Stimulated activated naive B cell treated with anti-CD40 and anti-IgM and Interleukin-4, amounts not matched to agents 10 μg/mL and 1 μg/mL and 100 μg/mL, for 72 hours (primary cell): Measurements from ENCODE around the gene D2HGDH.
"Not testable (repeated sequence)": the region's sequence is repeated elsewhere in the genome, so short reads cannot be mapped to it uniquely, and the experiment has no call there.

Experiments used
- ATAC-seq, 2 donors: fragments of 150-1000 bp; cut with Tn5 transposase; replicated peaks; 2 replicates each; pipeline ENCODE4 v1.10.0; 2021; ENCODE audit warnings: moderate library complexity in 1 of 2
- DNase-seq: peaks from one replicate; pipeline ENCODE4 v3.0.0; 2021
- H3K27ac Mint-ChIP-seq: one replicate; pipeline ENCODE4 v1.8.0; 2022; ENCODE audit warnings: mild to moderate bottlenecking, mixed read lengths
- H3K27me3 Mint-ChIP-seq, 2 donors: one replicate each; pipeline ENCODE4 v1.8.0; 2022; ENCODE audit warnings: mixed read lengths in 2 of 2
- H3K36me3 Mint-ChIP-seq, 2 donors: one replicate each; pipeline ENCODE4 v1.8.0; 2022; ENCODE audit warnings: mixed read lengths in 2 of 2, mild to moderate bottlenecking in 1 of 2
- H3K4me1 Mint-ChIP-seq, 2 donors: one replicate each; pipeline ENCODE4 v1.8.0; 2022; ENCODE audit warnings: mixed read lengths in 2 of 2, mild to moderate bottlenecking in 1 of 2
- H3K4me3 Mint-ChIP-seq, 2 donors: one replicate each; pipeline ENCODE4 v1.8.0; 2022; ENCODE audit warnings: mild to moderate bottlenecking in 2 of 2, mixed read lengths in 2 of 2, moderate library complexity in 1 of 2
- H3K9me3 Mint-ChIP-seq, 2 donors: one replicate each; pipeline ENCODE4 v1.8.0; 2022; ENCODE audit warnings: mixed read lengths in 2 of 2, mild to moderate bottlenecking in 1 of 2

The D2HGDH gene

GRCh38 chr2:241719093-241719492, 15.3 kb upstream of the D2HGDH start:
- peaks cover 0 to 8% of the 10 kb centered on the region in 2 donors for H3K4me1 Mint-ChIP-seq
- H3K4me3 Mint-ChIP-seq: no peak overlapping the region
- H3K36me3 Mint-ChIP-seq: peaks cover 67 to 79% of the 10 kb centered on the region in 2 donors
- H3K27me3 Mint-ChIP-seq: no peaks in the 10 kb centered on the region
- peak overlapping the region; percentile 31 for H3K27ac Mint-ChIP-seq
- H3K9me3 Mint-ChIP-seq: peaks cover 0 to 3% of the 10 kb centered on the region in 2 donors
- DNase-seq (no peak), ATAC-seq (peak in 1 of 2 donors; percentile 41)

GRCh38 chr2:241720099-241720498, 14.3 kb upstream of the D2HGDH start:
- Mint-ChIP-seq H3K4me3 (no peak overlapping the region), H3K27me3 (no peaks in the 10 kb centered on the region), H3K4me1 (peaks cover 0 to 10% of the 10 kb centered on the region in 2 donors), H3K9me3 (peaks cover 0 to 2% of the 10 kb centered on the region in 2 donors), H3K27ac (peak overlapping the region; percentile 25), H3K36me3 (peaks cover 68 to 78% of the 10 kb centered on the region in 2 donors)
- ATAC-seq (no peak), DNase-seq (no peak)

- no peak for DNase-seq
- Mint-ChIP-seq H3K27ac (no peak overlapping the region), H3K4me3 (no peak overlapping the region), H3K9me3 (peaks cover 0 to 2% of the 10 kb centered on the region in 2 donors), H3K27me3 (no peaks in the 10 kb centered on the region), H3K36me3 (peaks cover 70 to 79% of the 10 kb centered on the region in 2 donors), H3K4me1 (peaks cover 0 to 10% of the 10 kb centered on the region in 2 donors)
- no peak for ATAC-seq
Measured at GRCh38 chr2:241720560-241720959, 13.9 kb upstream of the D2HGDH start.

- ATAC-seq (no peak), DNase-seq (no peak)
Measured at GRCh38 chr2:241721852-241722251, 12.6 kb upstream of the D2HGDH start.

GRCh38 chr2:241722896-241723454, 11.5 kb upstream of the D2HGDH start:
- Mint-ChIP-seq H3K4me1 (peaks cover 0 to 11% of the 10 kb centered on the region in 2 donors), H3K9me3 (peaks cover 0 to 2% of the 10 kb centered on the region in 2 donors), H3K27me3 (no peaks in the 10 kb centered on the region), H3K27ac (no peak overlapping the region), H3K4me3 (no peak overlapping the region), H3K36me3 (peaks cover 72% of the 10 kb centered on the region in 2 donors)
- DNase-seq: no peak
- no peak for ATAC-seq

More at GRCh38 chr2:241721852-241722251, 12.6 kb upstream of the D2HGDH start:
- Mint-ChIP-seq H3K27me3 (no peaks in the 10 kb centered on the region), H3K4me3 (no peak overlapping the region), H3K27ac (no peak overlapping the region), H3K36me3 (peaks cover 70 to 77% of the 10 kb centered on the region in 2 donors), H3K4me1 (peaks cover 0 to 11% of the 10 kb centered on the region in 2 donors), H3K9me3 (peaks cover 0 to 2% of the 10 kb centered on the region in 2 donors)

- no peak overlapping the region for H3K27ac Mint-ChIP-seq
- ATAC-seq: no peak
- H3K4me3 Mint-ChIP-seq: no peak overlapping the region
- H3K36me3 Mint-ChIP-seq: peaks cover 73 to 74% of the 10 kb centered on the region in 2 donors
- no peak for DNase-seq
- H3K4me1 Mint-ChIP-seq: peaks cover 0 to 11% of the 10 kb centered on the region in 2 donors
- no peaks in the 10 kb centered on the region for H3K27me3 Mint-ChIP-seq
- H3K9me3 Mint-ChIP-seq: peaks cover 0 to 2% of the 10 kb centered on the region in 2 donors
Measured at GRCh38 chr2:241724259-241724974, 10.0 kb upstream of the D2HGDH start.

GRCh38 chr2:241724975-241725870, 9.2 kb upstream of the D2HGDH start:
- Mint-ChIP-seq H3K9me3 (peaks cover 4 to 6% of the 10 kb centered on the region in 2 donors), H3K36me3 (peaks cover 69 to 73% of the 10 kb centered on the region in 2 donors), H3K27ac (no peak overlapping the region), H3K4me3 (no peak overlapping the region), H3K4me1 (peaks cover 8 to 17% of the 10 kb centered on the region in 2 donors), H3K27me3 (no peaks in the 10 kb centered on the region)
- ATAC-seq: no peak
- DNase-seq: no peak

- Mint-ChIP-seq H3K27ac (no peak overlapping the region), H3K9me3 (peaks cover 4 to 9% of the 10 kb centered on the region in 2 donors), H3K36me3 (peaks cover 65 to 75% of the 10 kb centered on the region in 2 donors), H3K4me1 (peaks cover 20 to 24% of the 10 kb centered on the region in 2 donors), H3K4me3 (no peak overlapping the region), H3K27me3 (no peaks in the 10 kb centered on the region)
- ATAC-seq (no peak), DNase-seq (no peak)
Measured at GRCh38 chr2:241726459-241726858, 8.0 kb upstream of the D2HGDH start.

GRCh38 chr2:241728000-241728399, 6.4 kb upstream of the D2HGDH start:
- ATAC-seq: no peak
- H3K4me1 Mint-ChIP-seq: peaks cover 28 to 29% of the 10 kb centered on the region in 2 donors
- DNase-seq: no peak
- H3K27ac Mint-ChIP-seq: no peak overlapping the region
- no peaks in the 10 kb centered on the region for H3K27me3 Mint-ChIP-seq
- peaks cover 50 to 59% of the 10 kb centered on the region in 2 donors for H3K36me3 Mint-ChIP-seq
- peaks cover 3 to 9% of the 10 kb centered on the region in 2 donors for H3K9me3 Mint-ChIP-seq
- no peak overlapping the region for H3K4me3 Mint-ChIP-seq

GRCh38 chr2:241728627-241729026, 5.8 kb upstream of the D2HGDH start:
- Mint-ChIP-seq H3K27me3 (no peaks in the 10 kb centered on the region), H3K4me1 (peaks cover 32 to 35% of the 10 kb centered on the region in 2 donors), H3K9me3 (peaks cover 3 to 9% of the 10 kb centered on the region in 2 donors), H3K27ac (peak overlapping the region; percentile 22), H3K36me3 (peaks cover 43 to 53% of the 10 kb centered on the region in 2 donors), H3K4me3 (no peak overlapping the region)
- no peak for ATAC-seq
- no peak for DNase-seq

- Mint-ChIP-seq H3K36me3 (peaks cover 32 to 41% of the 10 kb centered on the region in 2 donors), H3K4me1 (peaks cover 32 to 38% of the 10 kb centered on the region in 2 donors), H3K9me3 (peaks cover 3 to 9% of the 10 kb centered on the region in 2 donors), H3K27me3 (no peaks in the 10 kb centered on the region), H3K27ac (peak overlapping the region; percentile 85), H3K4me3 (peak overlapping the region; percentile 1 to 33)
- DNase-seq (peak; percentile 21), ATAC-seq (no peak)
Measured at GRCh38 chr2:241729868-241730267, 4.6 kb upstream of the D2HGDH start.

- Mint-ChIP-seq H3K4me3 (peak overlapping the region in 1 of 2 donors; percentile 13), H3K9me3 (peaks cover 3 to 9% of the 10 kb centered on the region in 2 donors)
Measured at GRCh38 chr2:241730671-241731293, 3.6 kb upstream of the D2HGDH start.

GRCh38 chr2:241732513-241733186, 1.8 kb upstream of the D2HGDH start:
- H3K4me3 Mint-ChIP-seq, H3K9me3 Mint-ChIP-seq, ATAC-seq, H3K27me3 Mint-ChIP-seq: not testable (repeated sequence)
- H3K4me1 Mint-ChIP-seq: peaks cover 33 to 42% of the 10 kb centered on the region in 2 donors
- DNase-seq: peak; percentile 84
- peak overlapping the region; percentile 48 for H3K27ac Mint-ChIP-seq
- peaks cover 19 to 34% of the 10 kb centered on the region in 2 donors for H3K36me3 Mint-ChIP-seq

More at GRCh38 chr2:241730671-241731293, 3.6 kb upstream of the D2HGDH start:
- H3K27ac Mint-ChIP-seq: peak overlapping the region; percentile 85
- peaks cover 32 to 38% of the 10 kb centered on the region in 2 donors for H3K4me1 Mint-ChIP-seq
- peaks cover 27 to 35% of the 10 kb centered on the region in 2 donors for H3K36me3 Mint-ChIP-seq
- ATAC-seq (no peak), DNase-seq (no peak)
- H3K27me3 Mint-ChIP-seq: no peaks in the 10 kb centered on the region
